Astrocyte (in vitro differentiated cells and primary cell): ENCODE measurements around the gene ATRAID.

Source experiments
- CTCF ChIP-seq: IDR thresholded peaks from 2 replicates; pipeline ENCODE4 v1.5.1; 2011; ENCODE audit warnings: low read depth, mild to moderate bottlenecking, inconsistent platforms, low read length, moderate library complexity; ENCODE audit not compliant: insufficient read depth
- EZH2 ChIP-seq: IDR thresholded peaks from 2 replicates; pipeline ENCODE4 v1.6.1; 2012; ENCODE audit warnings: mild to moderate bottlenecking, low read length, inconsistent platforms; ENCODE audit not compliant: insufficient read depth

GRCh38 chr2:27217173-27218121 is 5.6 kb downstream of the ATRAID start, which contains the start of gene CAD:
- TF ChIP-seq EZH2 (no peak), CTCF (no peak)
